Astrocyte of the cerebellum (primary cell): Measurements from ENCODE around the gene WNT7B.

Experiments
- DNase-seq: peaks from one replicate; pipeline ENCODE4 v3.0.0-alpha.2; 2011; ENCODE audit warnings: low read depth
- H3K4me3 ChIP-seq: 2 replicates; pipeline ENCODE4 v1.5.1; 2011; ENCODE audit warnings: mild to moderate bottlenecking, low read depth, low read length, moderate library complexity
- CTCF ChIP-seq: IDR thresholded peaks from 2 replicates; pipeline ENCODE4 v1.5.1; 2012; ENCODE audit warnings: low read length, low read depth, moderate library complexity, mild to moderate bottlenecking; ENCODE audit errors: missing control alignments
- in situ Hi-C: cut with HindIII; loops from 2 replicates; pipeline ENCODE4 v1.10.0; 2017; ENCODE audit warnings: low sequenced_read_pairs

The WNT7B gene

GRCh38 chr22:45926433-45926832 is 50.5 kb downstream of the WNT7B start:
- no peak for TF ChIP-seq CTCF
- DNase-seq = no peak
- no peak overlapping the region for H3K4me3 ChIP-seq
- in situ Hi-C loops = no loop called here

DNA sequence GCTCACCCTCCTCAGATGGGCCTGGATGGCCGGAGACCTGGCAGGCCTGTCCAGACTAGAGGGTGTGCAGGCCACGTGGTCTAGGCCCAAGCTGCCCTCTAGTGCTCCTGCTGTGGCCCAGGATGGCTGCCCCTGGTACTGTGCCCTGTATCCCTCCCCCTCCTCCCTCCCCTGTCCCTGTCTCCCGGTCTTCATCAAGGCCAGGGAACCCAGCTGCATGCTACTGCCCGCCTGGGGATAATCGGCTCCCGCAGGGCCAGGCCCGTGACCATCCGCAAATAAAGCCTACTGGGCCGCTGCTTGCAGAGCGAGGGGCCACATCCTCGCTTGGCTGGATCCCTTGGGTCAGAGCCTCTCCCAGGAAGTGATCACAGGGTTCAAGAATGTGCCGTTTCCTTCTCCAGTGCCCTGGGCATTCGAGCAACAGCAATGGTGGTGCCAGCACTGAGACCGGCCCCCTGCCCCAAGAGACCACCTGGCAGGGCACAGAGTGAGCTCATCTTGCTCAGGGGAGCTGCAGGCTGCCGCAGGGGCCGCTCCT is 51.1 kb downstream of the WNT7B start:
- DNase-seq = no peak
- in situ Hi-C loops = no loop called here
- no peak for TF ChIP-seq CTCF
- no peak overlapping the region for H3K4me3 ChIP-seq

- TF ChIP-seq CTCF = no peak
- no peak overlapping the region for H3K4me3 ChIP-seq
- DNase-seq = no peak
- in situ Hi-C loops = no loop called here
These were observed 53.1 kb downstream of the WNT7B start for GRCh38 chr22:45923835-45924234.

DNA sequence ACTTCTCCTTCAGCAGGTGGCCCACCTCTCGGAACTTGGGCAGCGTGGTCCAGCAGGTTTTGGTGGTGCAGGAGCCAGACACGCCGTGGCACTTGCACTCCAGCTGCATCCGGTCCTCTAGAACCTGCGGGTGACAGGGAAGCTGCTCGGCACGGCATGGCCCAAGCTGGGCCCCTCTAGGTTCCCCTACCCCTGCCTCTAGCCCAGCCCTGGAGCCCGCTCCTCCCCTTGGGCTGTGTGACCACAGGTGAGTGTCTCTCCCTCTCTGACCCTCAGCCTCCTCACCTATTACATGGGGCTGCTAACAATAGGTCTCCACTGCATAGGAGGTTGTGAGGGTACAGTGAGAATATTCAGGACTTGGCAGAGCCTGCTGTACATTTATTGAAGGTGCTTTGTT is 53.8 kb downstream of the WNT7B start:
- in situ Hi-C loops = no loop called here
- H3K4me3 ChIP-seq = no peak overlapping the region
- no peak for DNase-seq
- no peak for TF ChIP-seq CTCF

- DNase-seq = no peak
- no peak overlapping the region for H3K4me3 ChIP-seq
- TF ChIP-seq CTCF = no peak
- in situ Hi-C loops = no loop called here
These were observed 54.3 kb downstream of the WNT7B start for GRCh38 chr22:45922661-45923060.

- DNase-seq = no peak
- no peak overlapping the region for H3K4me3 ChIP-seq
- TF ChIP-seq CTCF = no peak
- in situ Hi-C loops = no loop called here
These were observed 54.7 kb downstream of the WNT7B start for GRCh38 chr22:45922256-45922655.
